NCI-H2227 treated with DMSO at 0.1 percent for 48 hours (cell line): ENCODE measurements around the gene GPR160.
A peak's percentile ranks its signal among the peaks of the same experiment; 100 is the strongest.
"Not testable (repeated sequence)": the region's sequence is repeated elsewhere in the genome, so short reads cannot be mapped to it uniquely, and the experiment has no call there.

Experiments used
- DNase-seq: peaks from one replicate; lab custom pipeline; 2025; lab: John Stamatoyannopoulos, UW

The GPR160 gene, protein sequence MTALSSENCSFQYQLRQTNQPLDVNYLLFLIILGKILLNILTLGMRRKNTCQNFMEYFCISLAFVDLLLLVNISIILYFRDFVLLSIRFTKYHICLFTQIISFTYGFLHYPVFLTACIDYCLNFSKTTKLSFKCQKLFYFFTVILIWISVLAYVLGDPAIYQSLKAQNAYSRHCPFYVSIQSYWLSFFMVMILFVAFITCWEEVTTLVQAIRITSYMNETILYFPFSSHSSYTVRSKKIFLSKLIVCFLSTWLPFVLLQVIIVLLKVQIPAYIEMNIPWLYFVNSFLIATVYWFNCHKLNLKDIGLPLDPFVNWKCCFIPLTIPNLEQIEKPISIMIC

DNA sequence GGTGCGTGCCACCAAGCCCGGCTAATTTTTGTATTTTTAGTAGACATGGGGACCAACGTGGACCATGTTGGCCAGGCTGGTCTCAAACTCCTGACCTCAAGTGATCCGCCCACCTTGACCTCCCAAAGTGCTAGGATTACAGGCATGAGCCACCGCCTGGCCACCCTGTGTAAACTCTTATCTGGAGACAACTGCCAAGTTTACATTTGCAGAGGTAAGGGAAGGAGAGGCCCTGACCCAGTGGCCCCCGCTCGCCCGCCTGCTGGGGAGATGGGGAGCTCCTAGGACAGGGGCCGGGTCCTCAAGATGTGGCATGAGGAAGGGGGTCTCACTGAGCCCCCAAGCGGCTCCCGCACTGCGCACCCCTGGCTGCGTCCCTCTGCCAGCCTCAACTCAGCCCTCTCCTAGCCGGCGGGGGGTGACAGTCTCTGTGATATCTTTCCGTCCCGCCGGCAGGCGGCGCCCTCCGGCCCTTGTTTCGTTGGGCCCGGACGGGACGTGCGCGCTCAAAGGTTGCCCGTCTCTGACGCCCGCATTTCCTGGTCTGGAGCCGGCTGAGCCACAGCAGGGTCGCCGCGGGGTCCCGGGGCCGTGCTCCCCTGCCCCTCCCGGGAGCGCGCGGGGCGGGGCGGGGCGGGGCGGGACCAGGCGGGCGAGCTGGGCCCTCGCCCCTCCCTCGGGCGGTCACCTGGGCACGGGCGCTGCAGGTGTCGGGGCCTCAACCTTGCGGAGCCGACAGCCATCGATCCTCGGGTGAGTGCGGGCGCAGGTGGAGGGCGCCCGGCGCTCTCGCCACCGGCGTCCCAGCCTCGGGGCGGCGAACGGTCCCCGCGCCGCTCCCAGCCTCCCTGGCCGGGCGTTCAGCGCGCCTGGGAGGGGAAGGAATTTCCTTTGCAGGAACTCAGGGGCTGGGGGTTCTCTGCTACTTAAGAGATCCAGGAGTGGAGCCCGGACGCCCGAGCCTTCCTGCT lies at the start of gene GPR160:
GPR160 (plus strand) TSS at position 533 of the 971 bp plus-strand sequence. CDS start 45,978 bp downstream, outside the sequence.
- no peak for DNase-seq

DNA sequence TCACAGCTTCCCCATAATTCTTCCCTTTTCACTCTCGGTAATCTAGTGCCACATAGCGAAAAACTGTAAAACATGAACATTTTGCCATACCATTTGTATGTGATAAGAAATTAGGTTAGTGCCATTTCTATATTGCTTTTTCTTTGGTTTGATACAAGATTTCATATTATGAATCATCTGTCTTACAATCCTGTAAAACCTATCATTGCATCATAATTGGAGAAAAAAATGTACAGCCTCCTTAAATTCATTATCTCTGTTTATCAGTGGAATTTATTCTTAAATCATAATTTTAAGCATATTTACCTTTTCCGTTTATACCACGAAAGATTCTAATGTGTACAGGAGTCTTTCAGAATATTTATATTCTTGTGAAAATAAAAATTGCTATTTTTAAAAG lies 47.4 kb upstream of the GPR160 start:
- no peak for DNase-seq

DNA sequence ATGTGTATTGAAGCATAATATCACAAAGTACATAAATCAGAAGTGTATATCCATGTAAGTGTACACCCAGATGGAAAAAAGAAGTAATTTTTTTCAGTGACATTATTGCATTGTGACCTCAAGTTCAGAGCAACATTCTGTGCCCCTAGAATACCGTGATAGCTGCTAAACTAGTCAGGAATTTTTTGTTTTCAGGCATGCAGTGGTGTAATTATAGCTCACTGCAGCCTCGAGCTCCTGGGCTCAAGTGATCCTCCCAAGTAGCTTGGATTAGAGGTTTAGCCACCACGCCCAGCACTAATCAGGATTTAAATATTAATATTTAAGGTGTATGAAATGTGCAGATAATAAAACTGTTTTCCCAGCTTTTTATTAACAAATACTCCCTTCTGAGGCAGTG lies 45.6 kb upstream of the GPR160 start:
- no peak for DNase-seq

DNA sequence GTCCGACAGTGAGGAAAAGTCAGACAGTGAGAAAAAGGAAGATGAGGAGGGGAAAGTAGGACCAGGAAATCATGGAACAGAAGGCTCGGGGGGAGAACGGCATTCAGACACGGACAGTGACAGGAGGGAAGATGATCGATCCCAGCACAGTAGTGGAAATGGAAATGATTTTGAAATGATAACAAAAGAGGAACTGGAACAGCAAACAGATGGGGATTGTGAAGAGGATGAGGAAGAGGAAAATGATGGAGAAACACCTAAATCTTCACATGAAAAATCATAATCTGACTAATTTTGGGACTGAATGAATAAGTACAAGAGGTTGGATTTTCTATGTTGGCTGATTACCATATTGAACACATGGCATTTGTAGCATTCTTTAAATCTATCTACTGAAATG lies 45.0 kb upstream of the GPR160 start:
- DNase-seq = no peak

DNA sequence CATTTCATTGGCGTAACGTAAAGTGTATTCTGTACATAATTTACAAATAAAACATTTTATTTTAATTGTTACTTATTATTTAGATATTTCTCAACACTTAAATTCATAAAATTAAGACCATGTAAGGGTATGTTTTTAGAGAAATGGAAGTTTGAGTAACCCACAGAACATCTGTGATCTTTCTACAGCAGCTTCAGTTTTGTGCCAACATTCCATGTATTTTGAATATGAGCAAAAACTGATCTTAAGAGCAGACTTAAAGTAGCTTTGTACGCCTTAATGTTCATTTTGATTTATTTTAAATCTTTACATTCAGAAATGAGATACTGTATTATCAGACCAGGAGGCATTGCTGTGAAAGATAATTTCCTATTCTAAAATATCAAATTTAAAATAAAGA lies 44.0 kb upstream of the GPR160 start:
- no peak for DNase-seq

DNA sequence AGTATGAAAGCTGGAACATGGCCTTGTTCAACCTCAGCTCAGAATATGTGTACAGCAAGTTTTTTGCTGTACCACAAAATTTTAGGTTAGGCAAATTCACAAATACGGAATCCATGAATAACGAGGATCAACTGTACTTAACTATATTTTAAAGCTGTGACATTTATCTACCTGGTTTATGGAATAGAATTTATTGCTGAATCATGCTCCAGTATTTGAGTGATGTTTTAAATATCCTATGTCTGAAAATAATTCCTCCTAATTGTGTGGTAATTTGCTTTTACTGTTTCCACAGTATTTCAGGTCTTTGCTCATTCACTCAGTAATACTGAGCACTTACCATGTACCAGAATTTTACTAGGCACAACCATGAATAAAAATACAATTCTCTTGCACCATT lies 41.7 kb upstream of the GPR160 start:
- DNase-seq = no peak

DNA sequence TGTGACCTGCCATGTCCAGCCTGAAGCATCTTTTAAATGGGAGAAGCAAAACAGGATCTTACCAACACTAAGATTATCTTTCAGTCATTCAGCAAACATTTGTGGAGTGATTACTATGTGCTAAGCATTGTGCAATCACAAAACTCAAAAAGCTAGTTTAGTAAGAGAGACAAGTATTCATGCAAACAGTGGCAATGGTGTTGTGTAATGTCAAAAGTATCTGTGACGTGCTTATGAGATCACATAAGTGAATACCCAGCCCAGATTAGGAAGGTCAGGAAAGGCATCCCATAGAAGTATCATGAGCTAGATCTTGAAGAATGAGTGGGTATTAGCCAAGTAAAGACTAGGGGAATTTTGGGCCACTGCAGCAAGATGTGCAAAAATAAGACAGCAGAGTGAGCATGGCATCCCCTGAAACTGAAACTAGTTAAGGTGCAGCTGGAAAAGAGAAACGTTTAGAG lies 39.1 kb upstream of the GPR160 start:
- DNase-seq = no peak

DNA sequence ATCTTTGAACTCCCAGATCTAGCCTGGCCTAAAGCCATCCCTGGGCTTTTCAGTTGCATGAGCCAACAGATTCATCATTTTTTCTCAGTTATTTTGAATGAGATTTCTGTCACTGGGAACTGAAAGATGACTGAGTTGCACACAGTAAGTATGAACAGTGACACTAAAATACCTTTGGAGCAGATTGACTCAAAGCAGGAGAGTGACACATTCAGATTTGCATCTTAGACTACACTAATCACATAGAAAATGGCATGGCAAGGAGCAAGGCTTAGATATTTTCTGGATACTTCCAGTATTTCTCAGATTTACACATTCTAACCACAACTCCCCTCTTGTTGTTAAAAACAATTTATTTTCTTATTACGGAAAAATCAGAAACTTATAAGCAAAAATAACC lies 38.4 kb upstream of the GPR160 start:
- no peak for DNase-seq

DNA sequence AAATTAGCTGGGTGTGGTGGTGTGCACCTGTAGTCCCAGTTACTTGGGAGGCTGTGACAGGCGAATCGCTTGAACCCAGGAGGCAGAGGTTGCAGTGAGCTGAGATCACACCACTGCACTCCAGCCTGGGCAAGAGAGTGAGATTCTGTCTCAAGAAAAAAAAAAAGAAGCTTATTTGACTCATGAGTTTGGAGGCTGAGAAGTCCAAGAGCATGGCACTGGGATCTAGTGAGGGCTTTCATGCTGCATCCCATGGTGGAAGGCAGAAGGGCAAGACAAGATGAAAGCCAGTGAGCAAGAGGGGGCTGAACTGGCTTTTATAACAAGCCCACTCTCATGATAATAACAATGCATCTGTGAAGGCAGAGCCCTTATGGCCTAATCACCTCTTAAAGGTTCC lies 37.7 kb upstream of the GPR160 start:
- DNase-seq = no peak

DNA sequence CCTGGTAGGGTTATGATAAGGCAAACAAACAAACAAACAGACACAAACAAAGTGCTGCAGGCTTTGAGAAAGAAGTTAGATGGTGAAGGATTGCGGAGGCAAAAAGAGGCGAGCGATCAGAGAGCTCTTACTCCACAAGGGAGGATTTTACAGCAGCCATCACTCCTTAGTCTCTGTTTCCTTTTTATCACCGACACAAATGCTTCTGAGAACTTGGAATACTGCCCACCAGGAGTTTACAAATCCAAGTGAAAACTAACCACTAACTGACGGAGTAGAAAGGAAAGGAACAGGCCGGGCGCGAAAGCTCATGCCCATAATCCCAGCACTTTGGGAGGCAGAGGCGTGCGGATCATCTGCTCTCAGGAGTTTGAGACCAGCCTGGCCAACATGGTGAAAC lies 35.6 kb upstream of the GPR160 start:
- DNase-seq = no peak

DNA sequence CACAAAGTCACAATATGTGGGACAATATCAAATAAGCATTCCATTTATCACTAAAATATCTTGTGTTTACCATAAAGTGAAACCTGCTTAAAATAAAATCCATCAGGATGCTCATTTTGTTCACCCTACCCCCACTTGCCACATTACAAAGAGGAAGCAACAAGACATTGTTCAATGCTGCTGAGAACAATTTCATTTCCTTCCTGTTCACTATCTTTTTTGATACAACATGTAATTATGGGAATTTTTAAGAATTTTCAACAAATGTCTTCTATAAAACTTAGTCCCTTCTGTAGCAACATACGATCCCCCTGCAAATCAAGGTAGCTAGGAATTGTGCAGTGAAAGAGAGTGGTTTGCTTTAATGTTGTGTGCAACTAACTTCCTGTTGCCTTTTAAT lies 34.9 kb upstream of the GPR160 start:
- DNase-seq = no peak

DNA sequence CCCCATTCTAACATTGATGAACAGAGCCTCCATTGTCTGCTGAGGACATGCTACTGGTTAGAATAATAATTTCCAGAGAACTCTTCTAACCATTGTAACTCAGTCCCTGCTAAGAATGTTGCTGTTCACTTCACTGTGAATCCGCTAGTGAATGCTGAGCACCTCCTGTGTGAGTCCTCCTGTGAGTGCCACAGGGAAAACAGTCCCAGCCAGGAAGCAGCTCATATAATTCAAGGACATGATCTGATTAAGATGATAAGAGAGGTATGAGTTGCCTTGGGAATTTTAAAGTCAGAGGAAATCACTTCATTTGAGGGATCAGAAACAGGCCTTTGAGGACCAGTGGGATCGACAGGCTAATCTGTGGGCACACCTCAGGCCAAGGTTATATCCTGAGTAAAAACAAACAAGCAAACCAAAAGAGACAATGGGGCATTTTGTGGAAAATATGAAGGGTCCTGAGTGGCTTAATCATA lies 33.9 kb upstream of the GPR160 start:
- DNase-seq = no peak

DNA sequence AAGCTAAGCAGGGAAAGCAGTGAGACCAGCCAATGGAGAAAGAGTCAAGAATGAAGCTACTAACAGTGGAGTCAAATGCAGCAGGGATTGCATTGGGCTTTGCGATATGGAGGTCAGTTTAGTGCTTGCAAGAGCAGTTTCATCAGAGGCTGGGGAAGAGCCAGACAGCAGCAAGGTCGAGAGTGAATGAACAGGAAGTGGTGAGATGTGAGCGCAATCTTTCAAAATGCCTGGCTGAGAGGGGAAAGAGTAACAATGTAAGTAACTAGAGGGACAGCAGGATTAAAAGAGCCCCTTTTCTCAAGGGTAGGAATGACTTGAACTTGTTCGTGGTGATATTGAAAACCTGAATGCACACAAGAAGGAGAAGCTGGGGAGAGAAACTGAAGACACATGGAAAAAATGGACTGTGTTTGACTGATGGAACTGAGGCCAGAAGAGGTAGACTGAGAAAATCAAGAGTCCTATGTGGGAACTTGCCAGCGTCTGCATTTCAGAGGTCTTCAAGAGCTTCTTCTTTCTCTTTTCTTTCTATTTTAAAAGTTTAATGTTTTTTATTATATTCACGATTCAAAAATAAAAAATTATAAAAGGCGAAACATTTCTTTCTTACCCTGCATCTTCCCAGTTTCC lies 30.6 kb upstream of the GPR160 start:
- no peak for DNase-seq

DNA sequence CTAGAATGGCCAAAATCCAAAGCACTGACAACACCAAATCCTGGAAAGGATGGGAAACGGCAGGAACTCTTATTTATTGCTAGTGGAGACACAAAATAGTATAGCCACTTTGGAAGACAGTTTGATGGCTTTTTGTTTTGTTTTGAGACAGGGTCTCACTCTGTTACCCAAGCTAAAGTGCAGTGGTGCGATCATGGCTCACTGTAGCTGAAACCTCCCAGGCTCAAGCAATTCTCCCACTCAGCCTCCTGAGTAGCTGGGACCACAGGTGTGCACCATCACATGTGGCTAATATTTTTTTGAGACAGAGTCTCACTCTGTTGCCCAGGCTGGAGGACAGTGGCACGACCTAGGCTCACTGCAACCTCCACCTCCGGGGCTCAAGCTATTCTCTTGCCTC lies 27.3 kb upstream of the GPR160 start:
- DNase-seq = no peak

DNA sequence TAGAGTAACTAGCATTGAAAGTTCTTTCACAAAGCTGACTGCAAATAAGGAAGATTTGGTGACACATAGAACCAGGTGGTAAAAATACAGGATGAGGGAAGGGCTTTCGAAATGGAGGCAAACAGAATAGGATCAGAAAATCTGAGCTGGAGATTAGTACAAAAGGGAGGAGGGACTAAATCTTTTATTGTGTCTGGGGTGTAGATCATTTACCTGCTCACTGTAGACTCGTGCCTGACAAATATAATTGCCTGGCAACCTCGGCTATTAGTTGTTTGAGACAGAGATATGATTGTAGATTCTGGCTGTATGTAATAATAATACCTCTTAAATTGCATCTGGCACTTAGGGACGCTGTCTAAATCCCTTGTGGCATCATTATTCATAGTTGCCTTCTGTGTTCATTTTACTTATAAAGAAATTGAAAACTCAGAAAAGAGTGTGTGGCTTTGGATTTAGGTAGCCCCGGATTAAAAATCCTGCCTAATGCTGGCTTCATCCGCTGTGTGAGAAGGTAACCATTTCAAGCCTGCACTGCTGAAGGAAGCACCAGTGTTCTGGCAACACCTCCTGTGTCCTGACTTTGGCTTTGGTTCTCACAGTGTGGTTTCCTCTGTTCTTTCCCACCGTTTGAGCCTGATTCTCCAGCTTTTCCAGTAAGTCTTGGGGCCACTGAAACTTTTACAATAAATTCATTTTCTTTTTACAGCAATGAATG lies 25.0 kb upstream of the GPR160 start:
- peak; percentile 8 for DNase-seq

DNA sequence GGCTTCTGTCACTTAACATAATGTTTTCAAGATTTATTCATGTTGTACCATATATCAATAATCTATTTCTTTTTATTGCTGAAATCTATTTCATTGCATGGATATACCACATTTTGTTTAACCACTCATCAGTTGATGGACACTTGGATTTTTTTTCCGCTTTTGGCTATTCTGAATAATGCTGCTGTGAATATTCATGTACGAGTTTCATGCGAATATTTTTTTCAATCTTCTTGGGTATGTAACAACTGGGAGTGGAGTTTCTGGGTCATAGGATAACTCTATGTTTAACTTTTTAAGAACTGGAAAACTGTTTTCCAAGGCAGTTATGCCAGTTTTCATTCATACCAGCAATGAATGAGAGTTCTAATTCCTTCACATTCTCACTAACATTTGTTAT lies 21.7 kb upstream of the GPR160 start:
- DNase-seq = no peak

DNA sequence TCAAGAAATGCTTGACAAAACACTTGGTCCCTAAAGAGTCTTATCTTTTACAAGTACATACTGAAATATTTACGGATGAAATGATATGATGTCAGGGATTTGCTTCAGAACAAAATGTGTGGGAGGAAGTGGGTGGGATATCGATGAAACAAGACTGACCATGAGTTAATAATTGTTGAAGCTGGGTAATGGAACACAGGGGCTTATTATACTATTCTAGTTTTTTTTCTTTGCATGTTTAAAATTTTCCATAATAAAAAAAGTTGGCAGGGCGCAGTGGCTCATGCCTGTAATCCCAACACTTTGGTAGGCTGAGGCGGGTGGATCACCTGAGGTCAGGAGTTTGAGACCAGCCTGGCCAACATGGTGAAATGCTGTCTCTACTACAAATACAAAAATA lies 18.5 kb upstream of the GPR160 start:
- DNase-seq = not testable (repeated sequence)

DNA sequence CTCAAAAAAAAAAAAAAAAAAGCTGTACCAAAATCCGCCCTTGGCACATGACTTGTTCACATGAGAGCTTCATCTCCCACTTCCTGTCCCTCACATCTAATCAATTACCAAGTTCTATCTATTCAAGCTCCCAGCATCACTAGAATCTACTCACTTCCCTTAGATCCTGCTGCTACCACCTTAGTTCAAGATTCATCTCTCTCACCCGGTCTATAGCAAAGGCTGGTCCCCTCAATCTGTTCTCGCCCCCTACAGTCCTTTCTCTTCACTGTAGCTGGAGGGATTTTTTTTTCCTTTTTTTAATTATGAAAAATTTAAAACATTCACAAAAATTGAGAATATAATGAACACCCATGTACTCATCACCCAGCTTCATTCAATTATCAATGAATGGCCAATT lies 16.7 kb upstream of the GPR160 start:
- DNase-seq = no peak

DNA sequence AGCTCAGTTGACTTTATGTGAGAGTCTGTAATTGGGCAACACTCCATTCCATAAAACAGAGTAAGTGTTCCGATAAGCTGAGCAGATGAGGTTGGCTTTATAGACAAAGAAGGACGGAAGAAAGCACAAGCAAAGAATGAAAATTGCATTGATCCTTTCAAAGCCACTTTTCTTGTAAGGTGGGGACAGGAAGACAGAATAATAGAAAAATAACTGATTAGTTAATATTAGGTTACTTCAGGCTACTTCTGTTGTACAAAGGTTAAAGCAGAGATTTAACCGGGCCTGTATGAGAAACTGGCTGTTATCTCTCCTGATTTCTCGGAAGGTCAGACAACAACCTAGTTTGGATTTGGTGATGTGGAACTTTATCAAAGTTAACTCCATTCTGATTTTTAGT lies 15.5 kb upstream of the GPR160 start:
- no peak for DNase-seq

DNA sequence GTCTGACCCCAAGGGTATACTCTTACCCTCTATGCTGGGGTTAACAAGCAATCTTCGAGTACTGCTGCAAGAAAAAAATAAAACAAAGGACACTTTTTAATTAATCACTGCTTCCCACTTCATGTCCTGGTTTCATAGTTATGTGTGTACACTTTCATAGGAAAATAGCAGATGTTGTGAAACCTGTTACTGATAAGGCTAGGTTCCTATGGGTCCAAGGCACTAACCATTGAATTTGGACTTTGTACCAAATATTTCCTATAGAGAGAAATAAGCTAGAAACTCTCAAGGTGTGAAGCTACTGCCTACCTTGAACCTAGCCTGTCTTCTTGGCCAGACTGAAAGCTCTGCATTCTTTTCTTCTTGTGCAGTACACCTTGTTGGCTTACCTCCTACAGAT lies 14.6 kb upstream of the GPR160 start:
- no peak for DNase-seq

DNA sequence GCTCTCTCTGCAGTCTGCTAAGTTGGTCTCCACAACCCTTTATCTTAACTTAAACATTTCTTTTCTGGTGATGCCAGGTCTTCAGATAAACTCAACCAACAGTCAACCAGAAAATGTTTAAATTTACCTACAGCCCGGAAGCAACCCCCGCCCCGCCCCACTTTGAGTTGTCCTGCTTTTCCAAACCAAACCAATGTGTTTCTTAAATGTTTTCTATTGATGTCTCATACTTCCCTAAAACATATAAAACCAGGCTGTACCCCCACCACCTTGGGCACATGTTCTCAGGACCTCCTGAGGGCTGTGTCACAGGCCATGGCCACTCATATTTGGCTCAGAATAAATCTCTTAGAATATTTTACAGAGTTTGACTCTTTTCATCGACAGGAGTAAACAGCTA lies 13.2 kb upstream of the GPR160 start:
- no peak for DNase-seq
